T-helper 17 cell (primary cell): Measurements from ENCODE around the gene KRTAP5-4. TPM values are rescaled to one million over a fixed set of nuclear protein-coding genes. Genes with fewer than 3 reads are reported as not detected.

Experiments used
- ATAC-seq: fragments of 150-1000 bp; cut with Tn5 transposase; 2 replicates; pipeline ENCODE4 v1.10.0; 2021; ENCODE audit warnings: mild to moderate bottlenecking, moderate library complexity
- DNase-seq, 3 donors: peaks; one replicate each; pipeline versions ENCODE4 v3.0.0 to v3.0.0-alpha.2; 2020 to 2021
- H3K9me3 ChIP-seq: one replicate; pipeline ENCODE4 v1.7.0; 2013; ENCODE audit warnings: low read length, mild to moderate bottlenecking; ENCODE audit not compliant: control insufficient read depth, poor library complexity, severe bottlenecking
- H3K27ac Mint-ChIP-seq: one replicate; pipeline ENCODE4 v1.8.0; 2022; ENCODE audit warnings: mild to moderate bottlenecking, moderate library complexity, mixed read lengths
- H3K27me3 Mint-ChIP-seq: one replicate; pipeline ENCODE4 v1.8.0; 2022; ENCODE audit warnings: mixed read lengths
- H3K36me3 Mint-ChIP-seq: one replicate; pipeline ENCODE4 v1.8.0; 2022; ENCODE audit warnings: low read depth, mixed read lengths
- H3K4me1 Mint-ChIP-seq: one replicate; pipeline ENCODE4 v1.8.0; 2022; ENCODE audit warnings: mild to moderate bottlenecking, mixed read lengths
- H3K4me3 Mint-ChIP-seq: one replicate; pipeline ENCODE4 v1.8.0; 2022; ENCODE audit warnings: mild to moderate bottlenecking, moderate library complexity, mixed read lengths
- total RNA-seq, 4 donors: library from RNA in 2 of 4; stranded (reverse) in 2 of 4; gene quantifications; one replicate each; pipeline ENCODE4 v1.2.3 and lab custom pipeline; 2022 to 2026

Gene KRTAP5-4
- total RNA-seq, 2 donors from 2014 or later: not detected

DNA sequence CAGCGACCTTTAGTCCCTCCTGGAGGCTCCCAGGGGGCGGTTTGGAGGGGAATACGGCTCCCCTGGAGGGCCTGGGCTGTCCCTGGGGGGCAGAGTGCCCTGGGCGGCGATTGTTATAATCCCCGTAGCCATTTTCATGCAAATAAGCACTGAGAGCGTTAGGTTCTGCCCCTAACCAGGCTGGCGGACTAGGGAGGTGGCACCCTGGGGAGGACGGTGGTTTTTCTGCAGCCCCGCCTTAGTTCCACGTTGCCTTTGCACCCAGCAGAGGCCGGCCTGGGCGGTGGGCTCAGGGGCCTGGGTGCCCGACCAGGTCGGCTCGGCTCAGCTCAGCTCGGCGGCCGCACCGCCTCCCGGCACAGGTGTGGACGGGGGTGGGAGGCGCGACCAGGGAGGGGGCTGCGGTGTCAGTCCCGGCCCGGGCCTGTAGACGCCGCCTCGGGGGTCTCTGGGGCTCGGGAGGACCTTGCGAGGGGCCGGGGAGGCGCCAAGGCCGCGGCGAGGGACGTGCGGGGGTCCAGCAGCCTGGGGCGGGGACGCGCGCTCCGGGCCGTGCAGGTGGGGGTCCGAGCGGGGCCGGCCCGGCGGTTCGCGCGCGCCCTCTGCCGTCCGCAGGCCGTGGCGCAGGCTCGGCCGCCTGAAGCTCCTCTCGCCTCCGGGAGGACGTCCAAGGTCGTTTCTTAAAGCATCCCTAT, 47.6 kb downstream of the KRTAP5-4 start:
- Mint-ChIP-seq H3K4me3 (peak overlapping the region; percentile 91), H3K27ac (peak overlapping the region; percentile 89), H3K4me1 (peaks cover 9% of the 10 kb centered on the region), H3K27me3 (no peaks in the 10 kb centered on the region), H3K36me3 (no peaks in the 10 kb centered on the region)
- ATAC-seq (peak; percentile 60), DNase-seq (peak; percentile 58 to 63 (median 59))
- H3K9me3 ChIP-seq: peaks cover 9% of the 10 kb centered on the region

DNA sequence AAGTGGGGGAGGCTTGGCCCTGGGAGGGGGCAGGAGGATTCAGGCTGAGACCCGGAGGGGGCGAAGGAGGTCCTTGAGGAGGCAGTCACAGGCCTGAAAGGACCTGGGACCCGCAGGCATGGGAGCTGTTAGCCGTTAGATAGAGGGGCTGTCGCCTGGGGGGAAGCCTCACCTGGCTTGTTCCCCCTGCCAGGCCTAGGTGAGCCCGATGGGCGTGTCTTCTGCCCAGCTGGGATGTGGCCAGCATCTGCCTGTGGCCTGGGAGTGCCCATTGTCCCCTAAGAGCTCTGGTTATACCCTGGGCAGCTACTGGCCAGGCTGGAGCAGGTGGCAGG, 48.1 kb downstream of the KRTAP5-4 start:
- H3K9me3 ChIP-seq: peaks cover 9% of the 10 kb centered on the region
- H3K4me3 Mint-ChIP-seq: peak overlapping the region; percentile 91
- DNase-seq (no peak), ATAC-seq (peak; percentile 3)
- H3K27ac Mint-ChIP-seq: peak overlapping the region; percentile 89
- no peaks in the 10 kb centered on the region for H3K27me3 Mint-ChIP-seq
- H3K36me3 Mint-ChIP-seq: no peaks in the 10 kb centered on the region
- H3K4me1 Mint-ChIP-seq: peaks cover 11% of the 10 kb centered on the region

DNA sequence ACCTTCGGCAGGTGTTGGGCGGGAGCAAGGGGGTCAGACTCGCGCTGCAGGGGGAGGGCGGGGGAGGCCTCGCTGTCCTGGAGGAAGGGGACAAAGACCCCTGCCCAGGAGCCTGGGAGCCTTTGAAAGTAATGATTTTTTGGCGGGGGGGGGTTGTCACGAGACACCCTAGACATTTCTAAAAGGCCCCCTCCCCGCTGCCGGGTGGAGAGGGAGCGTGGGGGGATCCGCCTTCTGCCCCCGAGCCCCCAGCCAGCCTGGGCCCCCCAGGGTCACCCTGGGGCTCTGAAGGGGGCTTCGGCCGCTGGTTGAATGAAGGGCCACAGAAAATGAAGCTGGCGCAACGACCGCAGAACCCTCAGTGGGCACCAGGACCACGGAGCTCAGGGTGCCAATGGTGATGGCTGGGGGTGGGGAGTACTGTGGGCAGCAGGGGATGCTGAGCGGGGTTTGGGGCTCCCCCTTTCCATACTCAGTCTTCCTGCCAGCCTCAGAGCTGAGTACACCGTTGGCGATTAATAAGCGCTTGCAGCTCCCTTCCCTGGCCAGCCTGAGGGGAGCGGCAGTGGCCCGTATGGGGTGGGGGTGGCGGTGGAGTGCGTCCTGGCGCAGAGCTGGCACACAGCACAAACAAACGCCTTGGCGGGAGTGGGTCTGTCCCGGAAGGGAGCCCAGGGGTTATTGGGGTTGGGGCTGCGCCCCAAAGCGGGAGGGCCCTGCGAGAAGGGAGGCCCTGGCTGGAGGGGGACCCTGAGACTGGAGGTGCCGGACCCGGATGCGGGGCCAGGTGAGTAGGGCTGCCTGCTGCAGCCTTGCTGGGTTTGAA, 48.6 kb downstream of the KRTAP5-4 start:
- H3K4me3 Mint-ChIP-seq: peak overlapping the region; percentile 91
- H3K27me3 Mint-ChIP-seq: no peaks in the 10 kb centered on the region
- DNase-seq (peak in 1 of 3 donors; percentile 37), ATAC-seq (peak; percentile 18)
- H3K27ac Mint-ChIP-seq: peak overlapping the region; percentile 89
- H3K9me3 ChIP-seq: peaks cover 4% of the 10 kb centered on the region
- H3K4me1 Mint-ChIP-seq: peaks cover 13% of the 10 kb centered on the region
- no peaks in the 10 kb centered on the region for H3K36me3 Mint-ChIP-seq

DNA sequence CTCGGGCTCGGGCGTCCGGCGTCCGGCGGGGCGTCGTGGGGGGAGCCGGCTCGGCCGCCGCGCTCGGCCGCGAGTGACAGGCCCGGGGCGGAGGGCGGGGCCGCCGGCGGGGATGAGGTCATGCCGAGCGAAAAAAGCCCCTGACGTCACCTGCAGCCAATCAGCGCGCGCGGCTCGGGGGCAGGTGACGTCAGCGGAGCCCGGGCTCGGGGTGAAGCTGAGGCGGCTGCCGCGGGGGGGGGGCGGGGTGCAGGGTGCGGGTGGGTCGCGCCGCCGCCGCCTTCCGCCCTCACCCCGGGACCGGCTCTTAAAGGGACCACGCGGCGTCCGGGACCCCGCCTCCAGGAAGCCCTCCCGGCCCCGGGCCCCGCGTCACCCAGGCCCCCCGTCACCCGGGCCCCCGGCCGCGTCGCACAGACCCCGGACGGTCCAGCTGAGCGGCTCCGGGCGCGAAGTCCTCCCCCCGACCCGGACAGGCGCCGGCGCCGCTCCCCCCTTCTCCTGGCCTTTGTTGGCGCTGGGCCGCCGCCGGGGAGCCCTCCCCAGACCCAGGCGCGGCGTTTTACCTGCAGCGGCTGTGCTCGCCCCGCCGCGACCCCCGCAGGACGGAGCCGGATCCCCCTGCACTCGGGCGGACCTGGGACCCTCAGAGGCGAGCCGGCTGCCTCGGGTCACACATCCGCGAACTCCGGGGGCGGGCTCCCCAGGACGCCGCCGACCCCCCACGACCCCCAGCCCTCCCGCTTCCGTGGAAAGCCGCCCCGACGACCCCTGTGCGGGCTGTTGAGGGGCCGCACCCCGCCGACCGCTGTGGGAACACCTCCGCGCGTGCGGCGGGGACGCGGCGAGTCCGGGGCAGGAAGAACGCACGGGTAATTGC, 49.5 kb downstream of the KRTAP5-4 start, which contains the start of gene DUSP8:
TSS of gene DUSP8 (minus strand) at position 75 of the 880 bp plus-strand sequence. CDS start 6,445 bp downstream, outside the sequence.
- H3K36me3 Mint-ChIP-seq: no peaks in the 10 kb centered on the region
- H3K27ac Mint-ChIP-seq: peak within 1 kb of the TSS; percentile 89
- DNase-seq (peak; percentile 96 to 98 (median 97)), ATAC-seq (peak; percentile 64)
- H3K4me1 Mint-ChIP-seq: peaks cover 14% of the 10 kb centered on the region
- H3K27me3 Mint-ChIP-seq: no peaks in the 10 kb centered on the region
- H3K4me3 Mint-ChIP-seq: peak within 1 kb of the TSS; percentile 91
- H3K9me3 ChIP-seq: no peaks in the 10 kb centered on the region

DNA sequence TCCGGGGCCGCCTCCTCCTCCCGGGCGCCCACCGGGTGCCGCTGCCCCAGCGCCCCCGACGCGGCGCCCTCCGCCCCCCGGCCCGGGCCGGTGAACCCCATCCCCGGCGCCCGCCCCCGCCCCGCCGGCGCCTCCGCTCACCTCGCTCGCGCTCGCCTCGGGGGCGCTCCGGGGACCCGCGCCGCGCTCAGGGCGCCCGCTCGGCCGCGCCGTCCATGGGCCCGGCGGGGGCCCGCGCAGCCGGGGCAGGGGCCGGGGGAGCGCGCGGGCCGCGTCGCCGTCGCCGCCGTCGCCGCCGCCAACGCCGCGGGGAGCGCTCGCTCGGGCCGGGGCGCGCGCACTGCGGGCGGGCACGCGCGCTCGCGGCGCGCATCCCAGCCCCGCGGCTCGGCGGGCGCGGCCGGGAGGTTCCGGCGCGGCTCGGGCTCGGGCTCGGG, 50.2 kb downstream of the KRTAP5-4 start:
- Mint-ChIP-seq H3K27ac (no peak overlapping the region), H3K36me3 (no peaks in the 10 kb centered on the region), H3K4me3 (peak overlapping the region; percentile 39), H3K27me3 (no peaks in the 10 kb centered on the region), H3K4me1 (peaks cover 16% of the 10 kb centered on the region)
- no peaks in the 10 kb centered on the region for H3K9me3 ChIP-seq
- ATAC-seq: no peak
- no peak for DNase-seq

Other genes with a start within 250 kb of the KRTAP5-4 start
- gene BRSK2, start 232.2 kb downstream of the KRTAP5-4 start, total RNA-seq: under 1 TPM; 0.23 to 0.25 TPM
- 10 to 100 TPM; 65.0 to 65.7 TPM for gene MOB2, start 135.4 kb downstream of the KRTAP5-4 start, total RNA-seq
- 10 to 100 TPM; 79.5 to 90.1 TPM for gene DUSP8, start 49.9 kb downstream of the KRTAP5-4 start, total RNA-seq
- gene KRTAP5-1, start 36.9 kb downstream of the KRTAP5-4 start, total RNA-seq: not detected
- gene KRTAP5-2, start 23.8 kb downstream of the KRTAP5-4 start, total RNA-seq: not detected
- gene KRTAP5-3, start 13.7 kb downstream of the KRTAP5-4 start, total RNA-seq: not detected
- gene KRTAP5-5, start 7.6 kb upstream of the KRTAP5-4 start, total RNA-seq: not detected
- gene KRTAP5-6, start 75.1 kb upstream of the KRTAP5-4 start, total RNA-seq: not detected
- gene IFITM10, start 128.5 kb upstream of the KRTAP5-4 start, total RNA-seq: under 1 TPM; 0.78 to 0.90 TPM
- 10 to 100 TPM; 79.6 to 83.2 TPM for gene CTSD, start 141.8 kb upstream of the KRTAP5-4 start, total RNA-seq
- not detected for gene SYT8, start 212.9 kb upstream of the KRTAP5-4 start, total RNA-seq
- not detected for gene TNNI2, start 216.8 kb upstream of the KRTAP5-4 start, total RNA-seq
- 100 to 1,000 TPM; 297 to 299 TPM for gene LSP1, start 230.9 kb upstream of the KRTAP5-4 start, total RNA-seq